Skeletal muscle tissue (tissue), 4 donors: ENCODE results near the gene PIK3R3. TPM values are rescaled to one million over a fixed set of nuclear protein-coding genes. Genes with fewer than 3 reads are reported as not detected.

Experiments used
- H3K27ac ChIP-seq: one replicate; pipeline ENCODE4 v1.7.0; 2013; ENCODE audit warnings: mild to moderate bottlenecking, low read depth, low read length, inconsistent platforms
- H3K27me3 ChIP-seq, 3 donors: one replicate each; pipeline ENCODE4 v1.7.0; 2013; ENCODE audit warnings: low read length in 3 of 3; ENCODE audit not compliant: control insufficient read depth in 3 of 3, insufficient read depth in 3 of 3
- H3K36me3 ChIP-seq, 3 donors: one replicate each; pipeline ENCODE4 v1.7.0; 2013; ENCODE audit warnings: low read length in 3 of 3; ENCODE audit not compliant: control insufficient read depth in 3 of 3, insufficient read depth in 3 of 3
- H3K4me1 ChIP-seq, 3 donors: one replicate each; pipeline ENCODE4 v1.7.0; 2013; ENCODE audit warnings: low read length in 3 of 3, mild to moderate bottlenecking in 3 of 3; ENCODE audit not compliant: control insufficient read depth in 3 of 3, insufficient read depth in 3 of 3
- H3K4me3 ChIP-seq, 3 donors: one replicate each; pipeline ENCODE4 v1.7.0; 2013; ENCODE audit warnings: low read length in 3 of 3
- H3K9ac ChIP-seq, 3 donors: one replicate each; pipeline ENCODE4 v1.7.0; 2013; ENCODE audit warnings: low read length in 3 of 3, mild to moderate bottlenecking in 3 of 3, moderate library complexity in 2 of 3, low read depth in 1 of 3
- H3K9me3 ChIP-seq, 3 donors: one replicate each; pipeline ENCODE4 v1.7.0; 2013; ENCODE audit warnings: low read length in 3 of 3; ENCODE audit not compliant: control insufficient read depth in 3 of 3
- total RNA-seq: library from RNA; depleted of rRNA; stranded (reverse); fragments of >200 nt; gene quantifications from one replicate; pipeline ENCODE4 v1.2.3, GENCODE V29; 2014
- donor health status: Osteomylitis.

PIK3R3 gene
- total RNA-seq, 1 donor from 2014 or later, result 13.0 TPM

GRCh38 chr1:46034601-46035516 lies 97.6 kb downstream of the PIK3R3 start:
- H3K9ac ChIP-seq, result peak overlapping the region in 1 of 3 donors; percentile 25
- no peak overlapping the region for H3K27ac ChIP-seq
- peaks cover 34 to 45% (median 42%) of the 10 kb centered on the region in 3 donors for H3K4me1 ChIP-seq
- peaks cover 51 to 57% (median 53%) of the 10 kb centered on the region in 3 donors for H3K36me3 ChIP-seq
- H3K27me3 ChIP-seq, result no peaks in the 10 kb centered on the region
- H3K4me3 ChIP-seq, result no peak overlapping the region
- no peaks in the 10 kb centered on the region for H3K9me3 ChIP-seq

- Histone ChIP-seq H3K4me3 (no peak overlapping the region), H3K27me3 (no peaks in the 10 kb centered on the region), H3K4me1 (peaks cover 41 to 47% (median 45%) of the 10 kb centered on the region in 3 donors), H3K36me3 (peaks cover 68 to 83% (median 82%) of the 10 kb centered on the region in 3 donors), H3K9me3 (no peaks in the 10 kb centered on the region), H3K9ac (peak overlapping the region in 1 of 3 donors; percentile 41), H3K27ac (no peak overlapping the region)
Measured at GRCh38 chr1:46030876-46031660, 101.4 kb downstream of the PIK3R3 start.

- Histone ChIP-seq H3K27me3 (no peaks in the 10 kb centered on the region), H3K27ac (no peak overlapping the region), H3K9me3 (no peaks in the 10 kb centered on the region), H3K4me3 (no peak overlapping the region), H3K9ac (no peak overlapping the region), H3K36me3 (peaks cover 72 to 87% (median 81%) of the 10 kb centered on the region in 3 donors), H3K4me1 (peaks cover 39 to 47% (median 46%) of the 10 kb centered on the region in 3 donors)
Measured at GRCh38 chr1:46030074-46030870, 102.2 kb downstream of the PIK3R3 start.

- Histone ChIP-seq H3K27ac (peak overlapping the region; percentile 17), H3K36me3 (peaks cover 69 to 84% (median 76%) of the 10 kb centered on the region in 3 donors), H3K9me3 (no peaks in the 10 kb centered on the region), H3K4me1 (peaks cover 39 to 45% (median 43%) of the 10 kb centered on the region in 3 donors), H3K4me3 (no peak overlapping the region), H3K9ac (peak overlapping the region in 1 of 3 donors; percentile 45), H3K27me3 (no peaks in the 10 kb centered on the region)
Measured at GRCh38 chr1:46027788-46028573, 104.4 kb downstream of the PIK3R3 start.

GRCh38 chr1:46026531-46026930 lies 105.9 kb downstream of the PIK3R3 start:
- peaks cover 35 to 47% (median 39%) of the 10 kb centered on the region in 3 donors for H3K4me1 ChIP-seq
- H3K4me3 ChIP-seq, result no peak overlapping the region
- H3K27me3 ChIP-seq, result no peaks in the 10 kb centered on the region
- H3K9ac ChIP-seq, result no peak overlapping the region
- peaks cover 70 to 86% (median 78%) of the 10 kb centered on the region in 3 donors for H3K36me3 ChIP-seq
- H3K27ac ChIP-seq, result no peak overlapping the region
- H3K9me3 ChIP-seq, result no peaks in the 10 kb centered on the region

GRCh38 chr1:46021046-46021996 lies 111.1 kb downstream of the PIK3R3 start:
- Histone ChIP-seq H3K4me3 (no peak overlapping the region), H3K9ac (no peak overlapping the region), H3K27ac (peak overlapping the region; percentile 11), H3K9me3 (no peaks in the 10 kb centered on the region), H3K36me3 (peaks cover 40 to 57% (median 45%) of the 10 kb centered on the region in 3 donors), H3K27me3 (no peaks in the 10 kb centered on the region), H3K4me1 (peaks cover 18 to 36% (median 25%) of the 10 kb centered on the region in 3 donors)

- Histone ChIP-seq H3K4me1 (peaks cover 8 to 26% (median 19%) of the 10 kb centered on the region in 3 donors), H3K27ac (no peak overlapping the region), H3K27me3 (no peaks in the 10 kb centered on the region), H3K9ac (peak overlapping the region in 1 of 3 donors; percentile 17), H3K9me3 (no peaks in the 10 kb centered on the region), H3K4me3 (no peak overlapping the region), H3K36me3 (peaks cover 33 to 48% (median 40%) of the 10 kb centered on the region in 3 donors)
Measured at GRCh38 chr1:46020010-46020409, 112.4 kb downstream of the PIK3R3 start.

- peaks cover 8 to 26% (median 19%) of the 10 kb centered on the region in 3 donors for H3K4me1 ChIP-seq
- H3K9ac ChIP-seq, result peak overlapping the region in 1 of 3 donors; percentile 4
- no peak overlapping the region for H3K27ac ChIP-seq
- no peaks in the 10 kb centered on the region for H3K9me3 ChIP-seq
- no peak overlapping the region for H3K4me3 ChIP-seq
- no peaks in the 10 kb centered on the region for H3K27me3 ChIP-seq
- H3K36me3 ChIP-seq, result peaks cover 31 to 45% (median 39%) of the 10 kb centered on the region in 3 donors
Measured at GRCh38 chr1:46019348-46019747, 113.1 kb downstream of the PIK3R3 start.
